ENCODE results near the gene BCAT1. TPM values are rescaled to one million over a fixed set of nuclear protein-coding genes. Genes with fewer than 3 reads are reported as not detected.
"Not testable (repeated sequence)": the region's sequence is repeated elsewhere in the genome, so short reads cannot be mapped to it uniquely, and the experiment has no call there.

Gene BCAT1
- total RNA-seq, 2 donors from 2014 or later, result 45.0 to 141 TPM

DNA sequence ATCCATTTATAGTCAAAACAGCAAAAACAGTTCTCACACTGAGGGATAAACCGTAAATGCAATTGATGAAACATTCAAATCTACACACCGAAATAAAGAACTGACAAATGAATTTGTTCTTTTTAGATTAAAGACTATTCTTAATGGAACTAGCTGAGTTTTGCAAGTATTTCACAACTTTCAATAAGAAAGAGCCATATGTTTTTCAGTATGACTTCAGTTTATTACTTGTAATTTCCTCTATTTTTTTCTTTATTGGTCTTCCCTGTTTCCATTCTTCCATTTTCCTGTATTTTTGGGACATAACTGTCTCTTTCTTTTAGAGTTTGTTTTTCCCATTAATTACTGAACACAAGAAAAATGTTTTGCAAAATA lies 4.3 kb downstream of the BCAT1 start:
- Histone ChIP-seq H3K27ac (ENCODE audit: low read depth, low read length) (no peak overlapping the region), H3K9me3 (ENCODE audit: control insufficient read depth, low read length) (no peaks in the 10 kb centered on the region), H3K27me3 (ENCODE audit: control insufficient read depth, insufficient read depth, low read length, poor library complexity, severe bottlenecking) (no peaks in the 10 kb centered on the region), H3K4me1 (ENCODE audit: control insufficient read depth, insufficient read depth, low read length) (peaks cover 2% of the 10 kb centered on the region), H3K36me3 (ENCODE audit: control insufficient read depth, insufficient read depth, low read length) (peaks cover 20% of the 10 kb centered on the region), H3K9ac (ENCODE audit: extremely low read depth, low read length, poor library complexity, severe bottlenecking) (no peak overlapping the region), H3K4me3 (ENCODE audit: low read length) (no peak overlapping the region)
- Mint-ChIP-seq H3K27me3 (ENCODE audit: insufficient read depth) (peaks cover 2% of the 10 kb centered on the region), H3K9me3 (no peaks in the 10 kb centered on the region), H3K4me3 (no peak overlapping the region), H3K4me1 (peaks cover 51% of the 10 kb centered on the region), H3K27ac (no peak overlapping the region), H3K36me3 (ENCODE audit: low read depth) (peaks cover 20% of the 10 kb centered on the region)
- TF ChIP-seq, protein P1, sequence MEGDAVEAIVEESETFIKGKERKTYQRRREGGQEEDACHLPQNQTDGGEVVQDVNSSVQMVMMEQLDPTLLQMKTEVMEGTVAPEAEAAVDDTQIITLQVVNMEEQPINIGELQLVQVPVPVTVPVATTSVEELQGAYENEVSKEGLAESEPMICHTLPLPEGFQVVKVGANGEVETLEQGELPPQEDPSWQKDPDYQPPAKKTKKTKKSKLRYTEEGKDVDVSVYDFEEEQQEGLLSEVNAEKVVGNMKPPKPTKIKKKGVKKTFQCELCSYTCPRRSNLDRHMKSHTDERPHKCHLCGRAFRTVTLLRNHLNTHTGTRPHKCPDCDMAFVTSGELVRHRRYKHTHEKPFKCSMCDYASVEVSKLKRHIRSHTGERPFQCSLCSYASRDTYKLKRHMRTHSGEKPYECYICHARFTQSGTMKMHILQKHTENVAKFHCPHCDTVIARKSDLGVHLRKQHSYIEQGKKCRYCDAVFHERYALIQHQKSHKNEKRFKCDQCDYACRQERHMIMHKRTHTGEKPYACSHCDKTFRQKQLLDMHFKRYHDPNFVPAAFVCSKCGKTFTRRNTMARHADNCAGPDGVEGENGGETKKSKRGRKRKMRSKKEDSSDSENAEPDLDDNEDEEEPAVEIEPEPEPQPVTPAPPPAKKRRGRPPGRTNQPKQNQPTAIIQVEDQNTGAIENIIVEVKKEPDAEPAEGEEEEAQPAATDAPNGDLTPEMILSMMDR (conservative IDR thresholded peaks at IDR 0.05), result no peak
- no peak for DNase-seq
- WGBS, 2 experiments (ENCODE audit: insufficient coverage in 1 of 2, insufficient read length in 1 of 2), result 100% methylated on average over 2 of the region's 2 CpGs; no CpG with 5 or more reads in 1 of the 2 experiments

DNA sequence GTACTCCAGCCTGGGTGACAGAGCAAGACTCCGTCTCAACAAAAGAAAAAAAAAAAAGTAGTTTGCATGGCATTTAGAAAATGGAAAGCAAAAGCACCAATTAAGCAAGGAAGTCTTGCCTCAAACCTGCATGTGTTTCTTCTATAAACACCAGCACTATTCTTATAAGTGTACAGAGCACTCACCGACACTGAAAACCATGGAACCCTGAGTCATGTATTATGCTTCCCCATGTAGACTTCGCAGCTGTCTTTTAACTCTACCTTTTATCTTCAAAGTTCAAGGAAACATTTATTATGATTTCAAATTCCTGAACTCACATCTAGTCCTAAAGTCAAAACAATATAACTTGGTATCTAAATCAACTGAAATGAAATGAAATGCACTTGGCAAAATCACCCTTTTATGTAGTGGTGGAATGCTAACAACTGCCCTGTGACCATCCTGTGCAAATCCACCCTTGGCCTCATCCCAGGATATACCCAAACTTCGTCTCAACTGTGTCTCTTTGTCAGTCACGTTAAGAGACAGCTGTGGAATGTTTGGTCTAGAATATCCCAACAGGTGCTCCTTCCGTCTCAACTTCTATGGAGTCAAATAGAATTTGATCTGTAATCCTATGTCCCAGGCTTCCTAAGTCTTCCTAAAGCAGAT lies 4.8 kb downstream of the BCAT1 start:
- Mint-ChIP-seq H3K4me3 (no peak overlapping the region), H3K27ac (peak overlapping the region; percentile 0), H3K36me3 (ENCODE audit: low read depth) (peaks cover 20% of the 10 kb centered on the region), H3K27me3 (ENCODE audit: insufficient read depth) (no peaks in the 10 kb centered on the region), H3K9me3 (no peaks in the 10 kb centered on the region), H3K4me1 (peaks cover 46% of the 10 kb centered on the region)
- Histone ChIP-seq H3K27ac (ENCODE audit: low read depth, low read length) (no peak overlapping the region), H3K9me3 (ENCODE audit: control insufficient read depth, low read length) (no peaks in the 10 kb centered on the region), H3K4me3 (ENCODE audit: low read length) (no peak overlapping the region), H3K27me3 (ENCODE audit: control insufficient read depth, insufficient read depth, low read length, poor library complexity, severe bottlenecking) (no peaks in the 10 kb centered on the region), H3K36me3 (ENCODE audit: control insufficient read depth, insufficient read depth, low read length) (peaks cover 20% of the 10 kb centered on the region), H3K9ac (ENCODE audit: extremely low read depth, low read length, poor library complexity, severe bottlenecking) (no peak overlapping the region), H3K4me1 (ENCODE audit: control insufficient read depth, insufficient read depth, low read length) (peaks cover 2% of the 10 kb centered on the region)
- 94 to 95% methylated on average over 6 of the region's 6 CpGs for WGBS, 2 experiments (ENCODE audit: insufficient coverage in 1 of 2, insufficient read length in 1 of 2)
- no peak for DNase-seq
- TF ChIP-seq, protein P1 (conservative IDR thresholded peaks at IDR 0.05), result no peak

GRCh38 chr12:24940157-24940556 lies 8.7 kb downstream of the BCAT1 start:
- H3K27ac Mint-ChIP-seq, result no peak overlapping the region
- Histone ChIP-seq H3K27ac (ENCODE audit: low read depth, low read length) (no peak overlapping the region), H3K4me1 (ENCODE audit: control insufficient read depth, insufficient read depth, low read length) (no peaks in the 10 kb centered on the region), H3K27me3 (ENCODE audit: control insufficient read depth, insufficient read depth, low read length, poor library complexity, severe bottlenecking) (no peaks in the 10 kb centered on the region), H3K4me3 (ENCODE audit: low read length) (no peak overlapping the region), H3K36me3 (ENCODE audit: control insufficient read depth, insufficient read depth, low read length) (peaks cover 16% of the 10 kb centered on the region), H3K9me3 (ENCODE audit: control insufficient read depth, low read length) (no peaks in the 10 kb centered on the region), H3K9ac (ENCODE audit: extremely low read depth, low read length, poor library complexity, severe bottlenecking) (no peak overlapping the region)
- H3K27me3 Mint-ChIP-seq (ENCODE audit: insufficient read depth), result no peaks in the 10 kb centered on the region
- peaks cover 21% of the 10 kb centered on the region for H3K4me1 Mint-ChIP-seq
- TF ChIP-seq, protein P1 (conservative IDR thresholded peaks at IDR 0.05), result no peak
- peaks cover 15% of the 10 kb centered on the region for H3K36me3 Mint-ChIP-seq (ENCODE audit: low read depth)
- no peak overlapping the region for H3K4me3 Mint-ChIP-seq
- WGBS, 2 experiments (ENCODE audit: insufficient coverage in 1 of 2, insufficient read length in 1 of 2), result 96% methylated on average over 2 of the region's 2 CpGs; no CpG with 5 or more reads in 1 of the 2 experiments
- no peak for DNase-seq
- H3K9me3 Mint-ChIP-seq, result no peaks in the 10 kb centered on the region

GRCh38 chr12:24939551-24939950 lies 9.3 kb downstream of the BCAT1 start:
- H3K27ac ChIP-seq (ENCODE audit: low read depth, low read length); H3K9ac ChIP-seq (ENCODE audit: extremely low read depth, low read length, poor library complexity, severe bottlenecking); H3K27me3 ChIP-seq (ENCODE audit: control insufficient read depth, insufficient read depth, low read length, poor library complexity, severe bottlenecking); H3K27ac Mint-ChIP-seq; H3K4me3 Mint-ChIP-seq; H3K27me3 Mint-ChIP-seq (ENCODE audit: insufficient read depth); H3K4me1 ChIP-seq (ENCODE audit: control insufficient read depth, insufficient read depth, low read length); H3K9me3 ChIP-seq (ENCODE audit: control insufficient read depth, low read length); DNase-seq; H3K9me3 Mint-ChIP-seq; H3K4me3 ChIP-seq (ENCODE audit: low read length); H3K36me3 Mint-ChIP-seq (ENCODE audit: low read depth): not testable (repeated sequence)
- H3K36me3 ChIP-seq (ENCODE audit: control insufficient read depth, insufficient read depth, low read length), result peaks cover 11% of the 10 kb centered on the region
- peaks cover 21% of the 10 kb centered on the region for H3K4me1 Mint-ChIP-seq
- WGBS, 2 experiments (ENCODE audit: insufficient coverage in 1 of 2, insufficient read length in 1 of 2), result 86 to 92% methylated on average over 5 of the region's 6 CpGs

Data from endodermal cell (in vitro differentiated cells).